Loucy (cell line): Measurements from ENCODE around the gene PPP2R5C.

Source experiments
- H2AFZ ChIP-seq: fragments of 200-600 bp; sonication (generic); 2 replicates; pipeline ENCODE4 v1.6.0; 2016; ENCODE audit warnings: antibody characterized with exemption, mild to moderate bottlenecking, low read length, moderate library complexity
- H3F3A ChIP-seq: fragments of 200-600 bp; 2 replicates; pipeline ENCODE4 v1.6.0; 2016; ENCODE audit warnings: antibody characterized with exemption, low read depth, mild to moderate bottlenecking
- H3K27me3 ChIP-seq: fragments of 200-600 bp; sonication (generic); 2 replicates; pipeline ENCODE4 v1.6.1; 2014; ENCODE audit warnings: low read length, mild to moderate bottlenecking; ENCODE audit not compliant: insufficient read depth, poor library complexity, severe bottlenecking
- H3K36me3 ChIP-seq: fragments of 200-600 bp; sonication (generic); 2 replicates; pipeline ENCODE4 v1.6.1; 2016; ENCODE audit warnings: low read length; ENCODE audit not compliant: insufficient read depth
- H3K4me1 ChIP-seq: fragments of 200-600 bp; sonication (generic); 2 replicates; pipeline ENCODE4 v1.5.1; 2014; ENCODE audit warnings: low read length, mild to moderate bottlenecking; ENCODE audit not compliant: insufficient read depth, poor library complexity, severe bottlenecking
- H3K4me2 ChIP-seq: fragments of 200-600 bp; sonication (generic); 2 replicates; pipeline ENCODE4 v1.6.0; 2014; ENCODE audit warnings: antibody characterized with exemption, low read length, low read depth, mild to moderate bottlenecking; ENCODE audit not compliant: poor library complexity, severe bottlenecking
- H3K4me3 ChIP-seq: fragments of 200-600 bp; sonication (generic); 2 replicates; pipeline ENCODE4 v1.5.1; 2014; ENCODE audit warnings: low read length, mild to moderate bottlenecking, mixed read lengths; ENCODE audit not compliant: poor library complexity, severe bottlenecking
- H3K79me2 ChIP-seq: fragments of 200-600 bp; sonication (generic); 2 replicates; pipeline ENCODE4 v1.6.1; 2014; ENCODE audit warnings: low read length; ENCODE audit not compliant: insufficient read depth
- H3K9ac ChIP-seq: fragments of 200-600 bp; sonication (generic); 2 replicates; pipeline ENCODE4 v1.6.0; 2014; ENCODE audit warnings: mild to moderate bottlenecking, low read depth, low read length, moderate library complexity; ENCODE audit not compliant: poor library complexity, severe bottlenecking
- H3K9me2 ChIP-seq: fragments of 200-600 bp; sonication (generic); replicated peaks from 2 replicates; pipeline ENCODE4 v1.6.1; 2016; ENCODE audit warnings: low read depth, low read length, mixed read lengths
- H3K9me3 ChIP-seq: fragments of 200-600 bp; sonication (generic); 2 replicates; pipeline ENCODE4 v1.6.1; 2014; ENCODE audit warnings: mild to moderate bottlenecking, antibody characterized with exemption, low read length, low read depth; ENCODE audit not compliant: insufficient read depth
- H4K20me1 ChIP-seq: fragments of 200-600 bp; sonication (generic); 2 replicates; pipeline ENCODE4 v1.6.0; 2014; ENCODE audit warnings: antibody characterized with exemption, low read length, mild to moderate bottlenecking; ENCODE audit not compliant: insufficient read depth, poor library complexity, severe bottlenecking
- CTCF ChIP-seq: fragments of 200-600 bp; sonication (generic); conservative IDR thresholded peaks from 2 replicates; pipeline ENCODE4 v1.5.1; 2014; ENCODE audit warnings: mild to moderate bottlenecking, antibody characterized with exemption, low read length
- EZH2phosphoT487 ChIP-seq: fragments of 200-600 bp; IDR thresholded peaks from 2 replicates; pipeline ENCODE4 v1.6.1; 2018; ENCODE audit warnings: antibody characterized with exemption, mild to moderate bottlenecking, moderate library complexity, borderline replicate concordance

PPP2R5C gene

GRCh38 chr14:101852785-101853184 lies 91.3 kb downstream of the PPP2R5C start:
- H3K4me2 ChIP-seq: no peak overlapping the region
- H3K9me3 ChIP-seq: no peaks in the 10 kb centered on the region
- no peak overlapping the region for H3K4me3 ChIP-seq
- H3K4me1 ChIP-seq: peaks cover 12% of the 10 kb centered on the region
- H3K27me3 ChIP-seq: no peaks in the 10 kb centered on the region
- H3K9me2 ChIP-seq: no peaks in the 10 kb centered on the region
- H3F3A ChIP-seq: no peaks in the 10 kb centered on the region
- no peak overlapping the region for H3K9ac ChIP-seq
- no peak overlapping the region for H2AFZ ChIP-seq
- H4K20me1 ChIP-seq: peaks cover 92% of the 10 kb centered on the region
- peaks cover 98% of the 10 kb centered on the region for H3K79me2 ChIP-seq
- peaks cover 14% of the 10 kb centered on the region for H3K36me3 ChIP-seq
- TF ChIP-seq EZH2phosphoT487 (no peak), CTCF (no peak)

- peaks cover 20% of the 10 kb centered on the region for H3K36me3 ChIP-seq
- peaks cover 95% of the 10 kb centered on the region for H3K79me2 ChIP-seq
- peaks cover 12% of the 10 kb centered on the region for H3K4me1 ChIP-seq
- no peaks in the 10 kb centered on the region for H3K9me2 ChIP-seq
- H3K9me3 ChIP-seq: no peaks in the 10 kb centered on the region
- H3K9ac ChIP-seq: no peak overlapping the region
- H3F3A ChIP-seq: no peaks in the 10 kb centered on the region
- H2AFZ ChIP-seq: no peak overlapping the region
- H3K4me3 ChIP-seq: no peak overlapping the region
- TF ChIP-seq CTCF: no peak
- no peak for TF ChIP-seq EZH2phosphoT487
- peaks cover 92% of the 10 kb centered on the region for H4K20me1 ChIP-seq
- H3K27me3 ChIP-seq: no peaks in the 10 kb centered on the region
- peak overlapping the region; percentile 6 for H3K4me2 ChIP-seq
These were observed 92.0 kb downstream of the PPP2R5C start for GRCh38 chr14:101853455-101854018.

GRCh38 chr14:101854366-101854765 lies 92.9 kb downstream of the PPP2R5C start:
- no peak overlapping the region for H3K9ac ChIP-seq
- peaks cover 28% of the 10 kb centered on the region for H3K36me3 ChIP-seq
- H3K27me3 ChIP-seq: no peaks in the 10 kb centered on the region
- H3K79me2 ChIP-seq: peaks cover 95% of the 10 kb centered on the region
- H3K9me3 ChIP-seq: no peaks in the 10 kb centered on the region
- H3K4me2 ChIP-seq: peak overlapping the region; percentile 6
- H3F3A ChIP-seq: no peaks in the 10 kb centered on the region
- no peak overlapping the region for H2AFZ ChIP-seq
- no peak overlapping the region for H3K4me3 ChIP-seq
- peaks cover 93% of the 10 kb centered on the region for H4K20me1 ChIP-seq
- H3K4me1 ChIP-seq: peaks cover 12% of the 10 kb centered on the region
- no peaks in the 10 kb centered on the region for H3K9me2 ChIP-seq
- TF ChIP-seq CTCF (no peak), EZH2phosphoT487 (no peak)
